ENCODE measurements around the gene CATSPERB. TPM values are rescaled to one million over a fixed set of nuclear protein-coding genes. Genes with fewer than 3 reads are reported as not detected.

CATSPERB gene
- polyA plus RNA-seq (ENCODE audit: low read depth in 6 of 6), result under 1 TPM in 1 of 6 donors, not detected in 5; 0.71 TPM

- Mint-ChIP-seq H3K36me3 (peaks cover 0 to 8% of the 10 kb centered on the region in 2 donors), H3K4me3 (no peak within 1 kb of the TSS), H3K4me1 (no peaks in the 10 kb centered on the region), H3K9me3 (no peaks in the 10 kb centered on the region), H3K27ac (no peak within 1 kb of the TSS), H3K27me3 (peaks cover 19 to 25% (median 23%) of the 10 kb centered on the region in 3 donors)
- DNase-seq, result no peak
- no peak for ATAC-seq (ENCODE audit: low read depth in 2 of 2)
Measured at GRCh38 chr14:91731986-91732385, at the start of gene CATSPERB. TSS of gene CATSPERB (minus strand) at chr14:91732086. CDS start at chr14:91729479, 2,607 bp downstream.

- DNase-seq, result no peak
- Mint-ChIP-seq H3K36me3 (peaks cover 0 to 3% of the 10 kb centered on the region in 2 donors), H3K4me1 (no peaks in the 10 kb centered on the region), H3K27ac (no peak overlapping the region), H3K9me3 (no peaks in the 10 kb centered on the region), H3K27me3 (no peaks in the 10 kb centered on the region), H3K4me3 (no peak overlapping the region)
- no peak for ATAC-seq (ENCODE audit: low read depth in 2 of 2)
Measured at GRCh38 chr14:91780452-91780851, 48.6 kb upstream of the CATSPERB start.

- DNase-seq (no peak), ATAC-seq (ENCODE audit: low read depth in 2 of 2) (no peak)
- Mint-ChIP-seq H3K36me3 (peaks cover 0 to 3% of the 10 kb centered on the region in 2 donors), H3K27ac (no peak overlapping the region), H3K4me3 (no peak overlapping the region), H3K27me3 (no peaks in the 10 kb centered on the region), H3K4me1 (peaks cover 15 to 19% (median 18%) of the 10 kb centered on the region in 3 donors), H3K9me3 (no peaks in the 10 kb centered on the region)
Measured at GRCh38 chr14:91778217-91778616, 46.3 kb upstream of the CATSPERB start.

- H3K4me1 Mint-ChIP-seq, result peaks cover 15 to 19% (median 18%) of the 10 kb centered on the region in 3 donors
- H3K9me3 Mint-ChIP-seq, result no peaks in the 10 kb centered on the region
- DNase-seq (peak; percentile 41), ATAC-seq (ENCODE audit: low read depth in 2 of 2) (peak; percentile 98)
- H3K27ac Mint-ChIP-seq, result peak overlapping the region in 5 of 6 donors; percentile 0 to 59 (median 13)
- no peaks in the 10 kb centered on the region for H3K36me3 Mint-ChIP-seq
- H3K27me3 Mint-ChIP-seq, result no peaks in the 10 kb centered on the region
- peak overlapping the region in 7 of 8 donors; percentile 1 to 89 (median 46) for H3K4me3 Mint-ChIP-seq
Measured at GRCh38 chr14:91774140-91775096, 42.5 kb upstream of the CATSPERB start.

GRCh38 chr14:91770185-91770584, 38.3 kb upstream of the CATSPERB start:
- Mint-ChIP-seq H3K27ac (no peak overlapping the region), H3K4me3 (no peak overlapping the region), H3K36me3 (no peaks in the 10 kb centered on the region), H3K4me1 (peaks cover 15 to 22% (median 16%) of the 10 kb centered on the region in 3 donors), H3K27me3 (peaks cover 0 to 7% (median 0%) of the 10 kb centered on the region in 3 donors), H3K9me3 (peaks cover 0 to 2% (median 0%) of the 10 kb centered on the region in 7 donors)
- no peak for DNase-seq
- ATAC-seq (ENCODE audit: low read depth in 2 of 2), result no peak

GRCh38 chr14:91755570-91756295, 23.8 kb upstream of the CATSPERB start:
- H3K27ac Mint-ChIP-seq, result no peak overlapping the region
- no peak for ATAC-seq (ENCODE audit: low read depth in 2 of 2)
- H3K4me1 Mint-ChIP-seq, result no peaks in the 10 kb centered on the region
- H3K9me3 Mint-ChIP-seq, result peaks cover 4 to 23% (median 13%) of the 10 kb centered on the region in 7 donors
- peaks cover 7 to 16% of the 10 kb centered on the region in 2 donors for H3K36me3 Mint-ChIP-seq
- no peak overlapping the region for H3K4me3 Mint-ChIP-seq
- no peak for DNase-seq
- peaks cover 18 to 28% (median 25%) of the 10 kb centered on the region in 3 donors for H3K27me3 Mint-ChIP-seq

GRCh38 chr14:91754819-91755218, 22.9 kb upstream of the CATSPERB start:
- peaks cover 22 to 33% (median 28%) of the 10 kb centered on the region in 3 donors for H3K27me3 Mint-ChIP-seq
- peaks cover 0 to 15% (median 6%) of the 10 kb centered on the region in 7 donors for H3K9me3 Mint-ChIP-seq
- peaks cover 0 to 14% of the 10 kb centered on the region in 2 donors for H3K36me3 Mint-ChIP-seq
- no peaks in the 10 kb centered on the region for H3K4me1 Mint-ChIP-seq
- no peak for DNase-seq
- H3K27ac Mint-ChIP-seq, result no peak overlapping the region
- no peak overlapping the region for H3K4me3 Mint-ChIP-seq
- ATAC-seq (ENCODE audit: low read depth in 2 of 2), result no peak

- Mint-ChIP-seq H3K4me3 (no peak overlapping the region), H3K27me3 (peaks cover 26 to 39% (median 30%) of the 10 kb centered on the region in 3 donors), H3K27ac (no peak overlapping the region), H3K36me3 (peaks cover 0 to 10% of the 10 kb centered on the region in 2 donors), H3K4me1 (no peaks in the 10 kb centered on the region), H3K9me3 (peaks cover 0 to 8% (median 5%) of the 10 kb centered on the region in 7 donors)
- no peak for ATAC-seq (ENCODE audit: low read depth in 2 of 2)
- DNase-seq, result no peak
Measured at GRCh38 chr14:91754185-91754584, 22.3 kb upstream of the CATSPERB start.

GRCh38 chr14:91753501-91754128, 21.7 kb upstream of the CATSPERB start:
- Mint-ChIP-seq H3K36me3 (peaks cover 0 to 6% of the 10 kb centered on the region in 2 donors), H3K4me1 (no peaks in the 10 kb centered on the region), H3K9me3 (peaks cover 0 to 4% (median 0%) of the 10 kb centered on the region in 7 donors), H3K4me3 (no peak overlapping the region), H3K27ac (peak overlapping the region in 1 of 6 donors; percentile 41), H3K27me3 (peaks cover 31 to 45% (median 32%) of the 10 kb centered on the region in 3 donors)
- DNase-seq (no peak), ATAC-seq (ENCODE audit: low read depth in 2 of 2) (no peak)

- H3K4me3 Mint-ChIP-seq, result no peak overlapping the region
- H3K9me3 Mint-ChIP-seq, result peaks cover 0 to 4% (median 0%) of the 10 kb centered on the region in 7 donors
- peak overlapping the region in 2 of 6 donors; percentile 22 to 41 for H3K27ac Mint-ChIP-seq
- H3K4me1 Mint-ChIP-seq, result no peaks in the 10 kb centered on the region
- ATAC-seq (ENCODE audit: low read depth in 2 of 2) (no peak), DNase-seq (no peak)
- peaks cover 31 to 47% (median 32%) of the 10 kb centered on the region in 3 donors for H3K27me3 Mint-ChIP-seq
- peaks cover 0 to 6% of the 10 kb centered on the region in 2 donors for H3K36me3 Mint-ChIP-seq
Measured at GRCh38 chr14:91752961-91753360, 21.1 kb upstream of the CATSPERB start.

- ATAC-seq (ENCODE audit: low read depth in 2 of 2), result no peak
Measured at GRCh38 chr14:91751719-91752118, 19.8 kb upstream of the CATSPERB start.

GRCh38 chr14:91750634-91751198, 18.8 kb upstream of the CATSPERB start:
- Mint-ChIP-seq H3K4me3 (no peak overlapping the region), H3K4me1 (no peaks in the 10 kb centered on the region), H3K9me3 (no peaks in the 10 kb centered on the region), H3K27ac (no peak overlapping the region), H3K27me3 (peaks cover 31 to 47% (median 32%) of the 10 kb centered on the region in 3 donors), H3K36me3 (peaks cover 0 to 6% of the 10 kb centered on the region in 2 donors)
- DNase-seq (no peak), ATAC-seq (ENCODE audit: low read depth in 2 of 2) (no peak)

More at GRCh38 chr14:91751719-91752118, 19.8 kb upstream of the CATSPERB start:
- Mint-ChIP-seq H3K4me1 (no peaks in the 10 kb centered on the region), H3K27me3 (peaks cover 31 to 47% (median 32%) of the 10 kb centered on the region in 3 donors), H3K27ac (no peak overlapping the region), H3K36me3 (peaks cover 0 to 6% of the 10 kb centered on the region in 2 donors), H3K9me3 (no peaks in the 10 kb centered on the region), H3K4me3 (no peak overlapping the region)
- DNase-seq, result no peak
